Measurements from ENCODE around the gene C22orf39.

C22orf39 gene

GRCh38 chr22:19447330-19448075 lies at the start of gene C22orf39:
TSS of gene C22orf39 (minus strand) at chr22:19447711. CDS start at chr22:19447688, 23 bp downstream.
- peak; percentile 92 for DNase-seq (ENCODE audit: low spot score)

GRCh38 chr22:19497245-19497644 lies 49.7 kb upstream of the C22orf39 start:
- DNase-seq (ENCODE audit: low spot score): no peak

- no peak for DNase-seq (ENCODE audit: low spot score)
Measured at GRCh38 chr22:19496324-19496630, 48.8 kb upstream of the C22orf39 start.

GRCh38 chr22:19495562-19496323 lies 48.2 kb upstream of the C22orf39 start:
- DNase-seq (ENCODE audit: low spot score): no peak

GRCh38 chr22:19494676-19495173 lies 47.2 kb upstream of the C22orf39 start:
- no peak for DNase-seq (ENCODE audit: low spot score)

GRCh38 chr22:19494001-19494560 lies 46.6 kb upstream of the C22orf39 start:
- DNase-seq (ENCODE audit: low spot score): no peak

GRCh38 chr22:19492504-19493174 lies 45.1 kb upstream of the C22orf39 start:
- no peak for DNase-seq (ENCODE audit: low spot score)

GRCh38 chr22:19490628-19491230 lies 43.2 kb upstream of the C22orf39 start:
- DNase-seq (ENCODE audit: low spot score): no peak

GRCh38 chr22:19488884-19489843 lies 41.7 kb upstream of the C22orf39 start:
- no peak for DNase-seq (ENCODE audit: low spot score)

- DNase-seq (ENCODE audit: low spot score): no peak
Measured at GRCh38 chr22:19488285-19488684, 40.8 kb upstream of the C22orf39 start.

- DNase-seq (ENCODE audit: low spot score): no peak
Measured at GRCh38 chr22:19483481-19484244, 36.2 kb upstream of the C22orf39 start.

GRCh38 chr22:19482297-19482696 lies 34.8 kb upstream of the C22orf39 start:
- DNase-seq (ENCODE audit: low spot score): no peak

- no peak for DNase-seq (ENCODE audit: low spot score)
Measured at GRCh38 chr22:19480789-19481188, 33.3 kb upstream of the C22orf39 start.

GRCh38 chr22:19480173-19480568 lies 32.7 kb upstream of the C22orf39 start:
- DNase-seq (ENCODE audit: low spot score): no peak

GRCh38 chr22:19479355-19480172 lies 32.1 kb upstream of the C22orf39 start, which contains the start of gene CDC45:
TSS of gene CDC45 (plus strand) at chr22:19479920. CDS start at chr22:19479969, 49 bp downstream.
- peak; percentile 95 for DNase-seq (ENCODE audit: low spot score)

GRCh38 chr22:19478901-19479354 lies 31.4 kb upstream of the C22orf39 start, which contains the start of gene UFD1:
TSS of gene UFD1 (minus strand) at chr22:19479193. CDS start at chr22:19479085, 108 bp downstream.
- DNase-seq (ENCODE audit: low spot score): peak; percentile 91

GRCh38 chr22:19478045-19478900 lies 30.8 kb upstream of the C22orf39 start:
- no peak for DNase-seq (ENCODE audit: low spot score)
